Peyer's patch (tissue), 4 donors: ENCODE data around the gene ATP6AP1. TPM values are rescaled to one million over a fixed set of nuclear protein-coding genes. Genes with fewer than 3 reads are reported as not detected.

Experiments used
- DNase-seq, 3 donors: peaks; one replicate each; pipeline ENCODE4 v3.0.0-alpha.2; 2017 to 2019
- H3K27ac ChIP-seq, 4 donors: fragments of 200-600 bp; sonication (generic); one replicate each; pipeline ENCODE4 v1.5.1; 2016 to 2019
- H3K27me3 ChIP-seq, 2 donors: fragments of 200-600 bp; sonication (generic); one replicate each; pipeline ENCODE4 v1.5.1; 2019
- H3K36me3 ChIP-seq, 3 donors: fragments of 200-600 bp; sonication (generic); one replicate each; pipeline ENCODE4 v1.5.1; 2016 to 2019
- H3K4me1 ChIP-seq, 4 donors: fragments of 200-600 bp; sonication (generic); one replicate each; pipeline ENCODE4 v1.5.1; 2016 to 2019
- H3K4me3 ChIP-seq, 4 donors: fragments of 200-600 bp; sonication (generic); 1 replicate in 3 of 4; 2 replicates in 1 of 4; pipeline ENCODE4 v1.5.1; 2016 to 2019; ENCODE audit warnings: mild to moderate bottlenecking in 1 of 4
- H3K9me3 ChIP-seq, 4 donors: fragments of 200-600 bp; sonication (generic); one replicate each; pipeline ENCODE4 v1.5.1; 2016 to 2019; ENCODE audit warnings: mild to moderate bottlenecking in 1 of 4
- POLR2A ChIP-seq, 2 donors: fragments of 450-650 bp; IDR thresholded peaks; one replicate each; pipeline ENCODE4 v1.5.1; 2017; ENCODE audit warnings: antibody characterized with exemption in 2 of 2, mild to moderate bottlenecking in 2 of 2, moderate library complexity in 2 of 2
- total RNA-seq, 4 donors: library from RNA; depleted of rRNA; stranded (reverse); fragments of >200 nt; gene quantifications; one replicate each; pipeline ENCODE4 v1.1.0, GENCODE V29; 2016
- TF ChIP-seq, protein P1 (sequence below), 6 experiments: fragments of 450-650 bp in 4 of 6; fragments of 200-600 bp in 2 of 6; sonication (generic) in 1 of 6; IDR thresholded peaks; one replicate each; pipeline ENCODE4 v1.5.1; 2017 to 2019; ENCODE audit warnings: antibody characterized with exemption in 6 of 6, mild to moderate bottlenecking in 3 of 6, moderate library complexity in 1 of 6

ATP6AP1 gene
- total RNA-seq, 4 donors from 2014 or later, result 11.6 to 80.0 (median 54.9) TPM

DNA sequence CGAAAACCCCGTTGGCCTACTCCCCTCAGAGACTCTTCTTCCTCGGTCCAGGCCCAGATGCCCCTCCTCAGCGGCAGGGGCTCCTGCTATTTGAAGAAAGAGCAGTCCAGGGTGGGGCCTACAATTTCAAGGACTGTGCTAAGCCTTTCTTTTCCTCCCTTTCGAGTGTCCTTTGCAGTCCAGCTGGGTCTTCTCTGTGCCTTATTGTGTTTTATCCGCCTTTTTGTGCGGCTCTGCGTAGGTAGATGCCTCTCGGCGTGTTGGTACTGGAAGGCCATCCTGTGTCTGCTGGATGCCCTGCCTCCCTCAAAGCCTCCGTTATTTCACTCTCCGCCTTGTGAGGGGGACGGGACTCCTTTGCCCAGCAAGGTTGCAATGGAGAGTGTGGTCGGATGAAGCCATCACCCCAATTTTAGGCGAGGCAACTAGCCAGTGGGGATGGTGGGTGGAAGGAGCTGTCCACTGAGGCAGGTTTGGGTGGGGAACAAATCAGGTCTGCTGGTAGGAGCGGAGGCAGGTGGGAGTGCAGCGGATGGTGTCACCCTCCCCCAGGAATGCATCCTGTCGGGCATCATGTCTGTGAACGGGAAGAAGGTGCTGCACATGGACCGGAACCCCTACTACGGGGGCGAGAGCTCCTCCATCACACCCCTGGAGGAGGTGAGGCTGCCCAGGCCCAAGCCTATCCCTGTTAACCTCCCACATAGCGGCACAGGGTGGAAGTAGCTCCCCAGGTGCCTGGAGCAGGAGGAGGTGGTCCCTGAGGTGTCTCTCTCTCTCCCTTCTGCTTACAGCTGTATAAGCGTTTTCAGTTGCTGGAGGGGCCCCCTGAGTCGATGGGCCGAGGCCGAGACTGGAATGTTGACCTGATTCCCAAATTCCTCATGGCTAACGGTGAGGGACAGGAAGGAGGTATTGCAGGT, 9.8 kb downstream of the ATP6AP1 start:
- DNase-seq, result no peak
- Histone ChIP-seq H3K4me1 (peaks cover 0 to 14% (median under 1%) of the 10 kb centered on the region in 4 donors), H3K9me3 (no peaks in the 10 kb centered on the region), H3K27me3 (no peaks in the 10 kb centered on the region), H3K4me3 (peak overlapping the region; percentile 68 to 81 (median 75)), H3K27ac (peak overlapping the region in 1 of 4 donors; percentile 92), H3K36me3 (peaks cover 0 to 25% (median 0%) of the 10 kb centered on the region in 3 donors)
- TF ChIP-seq, protein P1, sequence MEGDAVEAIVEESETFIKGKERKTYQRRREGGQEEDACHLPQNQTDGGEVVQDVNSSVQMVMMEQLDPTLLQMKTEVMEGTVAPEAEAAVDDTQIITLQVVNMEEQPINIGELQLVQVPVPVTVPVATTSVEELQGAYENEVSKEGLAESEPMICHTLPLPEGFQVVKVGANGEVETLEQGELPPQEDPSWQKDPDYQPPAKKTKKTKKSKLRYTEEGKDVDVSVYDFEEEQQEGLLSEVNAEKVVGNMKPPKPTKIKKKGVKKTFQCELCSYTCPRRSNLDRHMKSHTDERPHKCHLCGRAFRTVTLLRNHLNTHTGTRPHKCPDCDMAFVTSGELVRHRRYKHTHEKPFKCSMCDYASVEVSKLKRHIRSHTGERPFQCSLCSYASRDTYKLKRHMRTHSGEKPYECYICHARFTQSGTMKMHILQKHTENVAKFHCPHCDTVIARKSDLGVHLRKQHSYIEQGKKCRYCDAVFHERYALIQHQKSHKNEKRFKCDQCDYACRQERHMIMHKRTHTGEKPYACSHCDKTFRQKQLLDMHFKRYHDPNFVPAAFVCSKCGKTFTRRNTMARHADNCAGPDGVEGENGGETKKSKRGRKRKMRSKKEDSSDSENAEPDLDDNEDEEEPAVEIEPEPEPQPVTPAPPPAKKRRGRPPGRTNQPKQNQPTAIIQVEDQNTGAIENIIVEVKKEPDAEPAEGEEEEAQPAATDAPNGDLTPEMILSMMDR (IDR thresholded peaks at IDR 0.05), result no peak
- TF ChIP-seq POLR2A (IDR thresholded peaks at IDR 0.05), result no peak

DNA sequence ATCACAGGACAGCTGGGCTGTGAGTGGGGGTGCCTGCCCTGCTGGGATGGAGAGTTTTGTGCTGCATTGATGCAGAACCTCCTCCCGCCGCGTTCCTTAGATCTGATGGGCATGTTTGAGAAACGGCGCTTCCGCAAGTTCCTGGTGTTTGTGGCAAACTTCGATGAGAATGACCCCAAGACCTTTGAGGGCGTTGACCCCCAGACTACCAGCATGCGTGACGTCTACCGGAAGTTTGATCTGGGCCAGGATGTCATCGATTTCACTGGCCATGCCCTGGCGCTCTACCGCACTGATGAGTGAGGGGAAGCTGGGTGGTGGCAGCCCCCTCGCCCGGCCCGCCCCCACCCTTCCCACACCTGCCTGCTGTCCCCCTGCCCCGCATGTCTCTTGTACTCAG, 11.4 kb downstream of the ATP6AP1 start:
- Histone ChIP-seq H3K4me3 (no peak overlapping the region), H3K36me3 (peaks cover 0 to 20% (median 0%) of the 10 kb centered on the region in 3 donors)
- TF ChIP-seq, protein P1 (IDR thresholded peaks at IDR 0.05), result no peak
- no peak for TF ChIP-seq POLR2A (IDR thresholded peaks at IDR 0.05)

DNA sequence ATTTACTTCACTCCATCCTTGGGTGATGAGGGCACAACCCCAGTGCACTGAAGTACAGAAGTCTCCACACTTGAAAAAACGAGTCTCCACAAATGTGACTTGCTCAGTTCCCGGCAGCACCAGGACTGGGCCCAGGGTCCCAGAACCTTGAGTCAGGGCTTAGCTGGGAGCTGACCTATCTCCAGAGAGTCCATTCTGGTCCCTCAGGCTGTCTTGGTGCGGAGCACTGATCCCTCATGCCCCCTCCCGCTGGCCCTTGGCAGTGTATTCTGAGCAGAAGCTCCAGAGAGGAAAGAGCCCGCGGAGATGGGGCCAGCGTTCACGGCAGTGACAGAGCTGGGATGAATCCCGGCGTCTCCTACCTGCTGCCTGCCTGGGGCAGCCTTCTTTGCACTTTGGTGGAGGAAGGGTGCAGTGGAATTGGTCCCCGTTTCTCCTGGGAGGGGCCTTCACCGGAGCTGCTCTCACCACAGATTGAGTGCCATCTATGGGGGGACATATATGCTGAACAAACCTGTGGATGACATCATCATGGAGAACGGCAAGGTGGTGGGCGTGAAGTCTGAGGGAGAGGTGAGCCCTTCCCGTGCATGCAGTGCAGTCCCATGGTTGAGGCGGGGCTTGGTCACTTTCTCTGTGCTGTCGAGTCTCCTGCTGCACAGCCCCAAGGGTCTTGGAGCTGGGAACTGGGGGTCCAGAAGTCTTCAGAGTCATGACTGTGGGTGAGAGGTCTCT, 12.3 kb downstream of the ATP6AP1 start:
- H3K36me3 ChIP-seq, result peaks cover 0 to 20% (median 0%) of the 10 kb centered on the region in 3 donors

More for the DNA sequence above, 11.4 kb downstream of the ATP6AP1 start:
- Histone ChIP-seq H3K27ac (no peak overlapping the region), H3K4me1 (peaks cover 0 to 18% (median 3%) of the 10 kb centered on the region in 4 donors), H3K27me3 (no peaks in the 10 kb centered on the region), H3K9me3 (no peaks in the 10 kb centered on the region)
- DNase-seq, result no peak

DNA sequence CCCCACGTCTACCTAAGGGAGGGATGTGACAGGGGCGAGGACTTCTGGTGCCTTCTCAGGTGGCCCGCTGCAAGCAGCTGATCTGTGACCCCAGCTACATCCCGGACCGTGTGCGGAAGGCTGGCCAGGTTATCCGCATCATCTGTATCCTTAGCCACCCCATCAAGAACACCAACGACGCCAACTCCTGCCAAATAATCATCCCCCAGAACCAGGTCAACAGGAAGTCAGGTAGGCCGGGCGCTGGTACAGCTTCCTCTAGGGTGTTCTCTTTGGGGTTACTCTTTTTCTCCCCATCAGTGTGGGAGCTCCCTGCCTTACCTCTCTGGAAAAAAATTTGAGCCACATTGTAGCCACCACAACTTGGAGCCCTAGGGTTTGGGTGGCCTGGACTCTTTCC, 13.1 kb downstream of the ATP6AP1 start:
- H3K36me3 ChIP-seq, result peaks cover 0 to 20% (median 0%) of the 10 kb centered on the region in 3 donors
- H3K27ac ChIP-seq, result no peak overlapping the region
- DNase-seq, result no peak
- no peak for TF ChIP-seq POLR2A (IDR thresholded peaks at IDR 0.05)
- TF ChIP-seq, protein P1 (IDR thresholded peaks at IDR 0.05), result no peak
- no peaks in the 10 kb centered on the region for H3K27me3 ChIP-seq
- H3K9me3 ChIP-seq, result no peaks in the 10 kb centered on the region
- H3K4me3 ChIP-seq, result no peak overlapping the region
- peaks cover 0 to 24% (median 3%) of the 10 kb centered on the region in 4 donors for H3K4me1 ChIP-seq

More for the DNA sequence above, 12.3 kb downstream of the ATP6AP1 start:
- no peak overlapping the region for H3K27ac ChIP-seq
- H3K27me3 ChIP-seq, result no peaks in the 10 kb centered on the region
- no peak overlapping the region for H3K4me3 ChIP-seq
- no peak for DNase-seq
- peaks cover 0 to 24% (median 3%) of the 10 kb centered on the region in 4 donors for H3K4me1 ChIP-seq
- no peaks in the 10 kb centered on the region for H3K9me3 ChIP-seq
- TF ChIP-seq, protein P1 (IDR thresholded peaks at IDR 0.05), result no peak
- TF ChIP-seq POLR2A (IDR thresholded peaks at IDR 0.05), result no peak

DNA sequence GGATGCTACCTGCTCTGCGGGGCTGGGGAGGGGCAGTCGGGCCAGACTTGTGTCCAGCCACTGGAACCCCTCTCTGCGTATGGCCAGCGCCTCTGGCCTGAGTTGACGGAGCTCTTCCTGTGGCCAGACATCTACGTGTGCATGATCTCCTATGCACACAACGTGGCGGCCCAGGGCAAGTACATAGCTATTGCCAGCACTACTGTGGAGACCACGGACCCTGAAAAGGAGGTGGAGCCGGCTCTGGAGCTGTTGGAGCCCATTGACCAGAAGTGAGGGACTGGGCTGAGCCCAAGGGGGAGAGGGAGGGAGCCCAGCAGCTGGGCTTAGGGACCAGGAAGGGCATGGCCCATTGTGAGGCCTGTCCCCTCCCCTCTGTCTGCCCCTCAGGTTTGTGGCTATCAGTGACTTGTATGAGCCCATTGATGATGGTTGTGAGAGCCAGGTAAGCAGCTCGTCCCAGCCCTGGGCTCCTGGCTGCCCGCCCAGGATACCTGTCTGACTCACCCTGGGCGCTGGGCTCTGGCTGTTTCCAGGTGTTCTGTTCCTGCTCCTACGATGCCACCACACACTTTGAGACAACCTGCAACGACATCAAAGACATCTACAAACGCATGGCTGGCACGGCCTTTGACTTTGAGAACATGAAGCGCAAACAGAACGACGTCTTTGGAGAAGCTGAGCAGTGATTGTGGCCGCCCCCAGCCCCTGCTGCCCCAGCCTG, 13.7 kb downstream of the ATP6AP1 start:
- no peak overlapping the region for H3K27ac ChIP-seq
- H3K4me1 ChIP-seq, result peaks cover 0 to 24% (median 3%) of the 10 kb centered on the region in 4 donors
- no peak for DNase-seq
- peaks cover 0 to 20% (median 0%) of the 10 kb centered on the region in 3 donors for H3K36me3 ChIP-seq
- no peak for TF ChIP-seq POLR2A (IDR thresholded peaks at IDR 0.05)
- TF ChIP-seq, protein P1 (IDR thresholded peaks at IDR 0.05), result no peak
- H3K4me3 ChIP-seq, result no peak overlapping the region
- no peaks in the 10 kb centered on the region for H3K9me3 ChIP-seq
- H3K27me3 ChIP-seq, result no peaks in the 10 kb centered on the region
